ENCODE data around the gene PODXL2.

The PODXL2 gene

GRCh38 chr3:127607675-127608361 lies 21.2 kb upstream of the PODXL2 start:
- no peak for TF ChIP-seq CTCF (IDR thresholded peaks at IDR 0.05)

- no peak for TF ChIP-seq CTCF (IDR thresholded peaks at IDR 0.05)
Observed at GRCh38 chr3:127608362-127608718, 20.6 kb upstream of the PODXL2 start.

DNA sequence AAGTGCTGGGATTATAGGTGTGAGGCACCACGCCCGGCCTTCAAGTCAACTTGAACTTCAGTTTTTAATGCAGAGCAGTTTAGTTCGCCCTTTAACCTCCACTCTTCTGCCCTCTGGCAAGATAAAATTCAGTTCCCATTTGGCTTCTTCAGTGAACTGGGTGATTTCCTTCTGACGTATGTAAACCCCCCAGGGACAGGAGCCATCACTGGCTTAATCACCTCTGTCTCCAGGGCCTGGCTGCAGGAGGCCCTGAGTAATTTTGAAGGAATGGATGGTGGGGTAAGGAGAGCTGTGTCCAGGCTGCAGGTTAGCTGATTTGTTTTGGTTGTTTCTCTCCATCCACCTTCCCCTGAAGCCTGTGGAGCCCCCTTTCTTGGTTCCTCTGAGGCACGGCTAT lies 18.9 kb upstream of the PODXL2 start:
- no peak for TF ChIP-seq CTCF (IDR thresholded peaks at IDR 0.05)

- TF ChIP-seq CTCF (IDR thresholded peaks at IDR 0.05), result no peak
Observed at GRCh38 chr3:127611251-127611650, 17.7 kb upstream of the PODXL2 start.

- TF ChIP-seq CTCF (IDR thresholded peaks at IDR 0.05), result no peak
Observed at GRCh38 chr3:127612966-127613365, 16.0 kb upstream of the PODXL2 start.

DNA sequence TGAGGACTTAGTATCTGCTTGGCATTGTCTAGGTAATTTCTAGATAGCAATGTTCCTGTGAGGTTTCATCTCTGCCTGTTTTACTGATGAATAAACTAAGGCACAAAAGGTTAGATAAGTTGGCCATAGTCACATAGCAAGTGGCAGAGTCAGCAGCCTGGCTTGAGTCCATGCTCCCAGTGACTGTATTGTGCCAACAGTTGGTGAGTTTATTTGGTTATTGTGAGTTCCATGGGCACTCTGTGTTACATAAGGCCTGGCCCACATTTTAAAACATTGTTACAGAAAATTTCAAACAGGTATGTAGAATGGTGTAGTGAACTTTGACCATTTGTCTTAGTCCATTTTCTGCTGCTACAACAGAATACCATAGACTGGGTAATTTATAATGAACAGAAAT lies 15.6 kb upstream of the PODXL2 start:
- no peak for TF ChIP-seq CTCF (IDR thresholded peaks at IDR 0.05)

DNA sequence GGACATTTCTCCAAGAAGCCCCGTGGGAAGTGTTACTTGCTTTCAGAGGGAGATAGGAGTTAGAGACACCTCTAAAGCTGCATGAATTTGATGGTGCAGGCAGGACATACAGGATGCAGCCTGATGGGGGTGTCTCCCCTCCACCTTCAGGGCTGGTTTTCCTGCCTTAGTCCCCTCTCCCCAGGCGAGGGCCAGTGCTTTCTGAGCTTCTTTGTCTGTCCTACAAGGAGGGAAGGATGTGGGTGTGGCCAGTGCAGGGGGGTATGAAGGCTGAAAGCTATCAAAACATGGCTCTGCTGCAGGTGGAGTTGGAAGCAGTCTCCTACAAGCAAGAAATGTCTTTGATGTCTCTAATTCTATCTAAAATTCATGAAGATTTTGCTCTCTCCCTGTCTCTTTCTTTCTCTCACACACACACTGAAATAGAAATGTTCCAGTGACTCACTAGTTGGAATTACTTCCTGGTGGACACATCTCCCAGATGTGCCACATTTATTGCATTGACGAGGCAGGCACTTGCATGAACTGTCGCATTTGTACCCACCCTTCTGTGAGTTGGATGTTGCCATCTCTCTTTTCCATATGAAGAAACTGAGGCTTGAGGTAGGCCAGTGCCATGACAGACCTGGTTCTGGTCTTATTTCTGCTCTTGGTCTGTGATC lies 13.9 kb upstream of the PODXL2 start:
- no peak for TF ChIP-seq CTCF (IDR thresholded peaks at IDR 0.05)

Data from LNCAP (cell line).